ENCODE data around the gene SP4.

The SP4 gene

DNA sequence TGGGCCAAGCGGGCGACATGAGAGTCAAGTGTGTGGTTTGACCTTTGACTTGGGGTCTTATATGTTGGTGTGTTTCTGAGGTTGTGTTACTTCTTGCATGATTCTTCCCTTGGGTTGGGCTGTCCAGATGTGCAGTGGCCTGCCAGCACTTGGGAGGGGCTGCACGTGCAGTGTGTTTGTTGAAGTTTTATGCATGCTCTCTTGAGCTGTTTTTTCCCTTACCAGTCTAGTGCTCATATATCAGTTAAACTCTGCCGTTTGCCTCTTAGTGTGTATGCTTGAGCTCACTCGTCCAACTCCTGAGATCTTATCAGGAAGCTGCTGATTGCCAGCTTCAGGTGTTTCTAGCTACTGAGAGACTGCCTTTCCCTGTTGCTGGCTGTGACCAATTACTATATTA lies 23.1 kb downstream of the SP4 start:
- H3K4me2 ChIP-seq (ENCODE audit: low read length) = no peak overlapping the region
- TF ChIP-seq, protein P1, sequence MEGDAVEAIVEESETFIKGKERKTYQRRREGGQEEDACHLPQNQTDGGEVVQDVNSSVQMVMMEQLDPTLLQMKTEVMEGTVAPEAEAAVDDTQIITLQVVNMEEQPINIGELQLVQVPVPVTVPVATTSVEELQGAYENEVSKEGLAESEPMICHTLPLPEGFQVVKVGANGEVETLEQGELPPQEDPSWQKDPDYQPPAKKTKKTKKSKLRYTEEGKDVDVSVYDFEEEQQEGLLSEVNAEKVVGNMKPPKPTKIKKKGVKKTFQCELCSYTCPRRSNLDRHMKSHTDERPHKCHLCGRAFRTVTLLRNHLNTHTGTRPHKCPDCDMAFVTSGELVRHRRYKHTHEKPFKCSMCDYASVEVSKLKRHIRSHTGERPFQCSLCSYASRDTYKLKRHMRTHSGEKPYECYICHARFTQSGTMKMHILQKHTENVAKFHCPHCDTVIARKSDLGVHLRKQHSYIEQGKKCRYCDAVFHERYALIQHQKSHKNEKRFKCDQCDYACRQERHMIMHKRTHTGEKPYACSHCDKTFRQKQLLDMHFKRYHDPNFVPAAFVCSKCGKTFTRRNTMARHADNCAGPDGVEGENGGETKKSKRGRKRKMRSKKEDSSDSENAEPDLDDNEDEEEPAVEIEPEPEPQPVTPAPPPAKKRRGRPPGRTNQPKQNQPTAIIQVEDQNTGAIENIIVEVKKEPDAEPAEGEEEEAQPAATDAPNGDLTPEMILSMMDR (IDR thresholded peaks at IDR 0.05; ENCODE audit: low read length) = no peak
- TF ChIP-seq EZH2 (IDR thresholded peaks at IDR 0.05; ENCODE audit: borderline replicate concordance, low read length) = no peak

GRCh38 chr7:21454182-21454581 lies 26.3 kb downstream of the SP4 start:
- TF ChIP-seq EZH2 (IDR thresholded peaks at IDR 0.05; ENCODE audit: borderline replicate concordance, low read length) = no peak
- TF ChIP-seq, protein P1 (IDR thresholded peaks at IDR 0.05; ENCODE audit: low read length) = no peak
- H3K9me2 ChIP-seq (ENCODE audit: low read depth, low read length) = no peaks in the 10 kb centered on the region; the same call in 1 of the 2 replicates
- H3K9me3 ChIP-seq (ENCODE audit: low read length) = peaks cover 32% of the 10 kb centered on the region
- H4K20me1 ChIP-seq (ENCODE audit: insufficient read depth, low read length) = no peaks in the 10 kb centered on the region
- H2AFZ ChIP-seq (ENCODE audit: low read length) = no peak overlapping the region
- H3K27ac ChIP-seq (ENCODE audit: low read depth, low read length, poor library complexity, severe bottlenecking) = no peak overlapping the region
- no peak overlapping the region for H3K4me3 ChIP-seq (ENCODE audit: low read depth, low read length, poor library complexity, severe bottlenecking)
- no peaks in the 10 kb centered on the region for H3K27me3 ChIP-seq (ENCODE audit: insufficient read depth, low read length)
- no peak overlapping the region for H3K9ac ChIP-seq (ENCODE audit: low read length)
- H3K36me3 ChIP-seq (ENCODE audit: insufficient read depth, low read length) = peaks cover 36% of the 10 kb centered on the region
- H3K4me1 ChIP-seq (ENCODE audit: insufficient read depth, low read length, severe bottlenecking) = no peaks in the 10 kb centered on the region
- H3K79me2 ChIP-seq (ENCODE audit: insufficient read depth, low read length) = no peaks in the 10 kb centered on the region
- H3K4me2 ChIP-seq (ENCODE audit: low read length) = no peak overlapping the region
- no peaks in the 10 kb centered on the region for H3F3A ChIP-seq (ENCODE audit: insufficient read depth, low read length)

More for the DNA sequence above, 23.1 kb downstream of the SP4 start:
- no peak overlapping the region for H3K9ac ChIP-seq (ENCODE audit: low read length)
- no peaks in the 10 kb centered on the region for H3K79me2 ChIP-seq (ENCODE audit: insufficient read depth, low read length)
- no peaks in the 10 kb centered on the region for H3K4me1 ChIP-seq (ENCODE audit: insufficient read depth, low read length, severe bottlenecking)
- no peak overlapping the region for H3K27ac ChIP-seq (ENCODE audit: low read depth, low read length, poor library complexity, severe bottlenecking)
- H3K9me3 ChIP-seq (ENCODE audit: low read length) = peaks cover 32% of the 10 kb centered on the region
- H3K9me2 ChIP-seq (ENCODE audit: low read depth, low read length) = no peaks in the 10 kb centered on the region; the same call in 1 of the 2 replicates
- H3K36me3 ChIP-seq (ENCODE audit: insufficient read depth, low read length) = peaks cover 34% of the 10 kb centered on the region
- H3F3A ChIP-seq (ENCODE audit: insufficient read depth, low read length) = no peaks in the 10 kb centered on the region
- H2AFZ ChIP-seq (ENCODE audit: low read length) = no peak overlapping the region
- no peaks in the 10 kb centered on the region for H4K20me1 ChIP-seq (ENCODE audit: insufficient read depth, low read length)
- no peak overlapping the region for H3K4me3 ChIP-seq (ENCODE audit: low read depth, low read length, poor library complexity, severe bottlenecking)
- no peaks in the 10 kb centered on the region for H3K27me3 ChIP-seq (ENCODE audit: insufficient read depth, low read length)

GRCh38 chr7:21454906-21455305 lies 27.0 kb downstream of the SP4 start:
- TF ChIP-seq, protein P1 (IDR thresholded peaks at IDR 0.05; ENCODE audit: low read length) = no peak
- no peak for TF ChIP-seq EZH2 (IDR thresholded peaks at IDR 0.05; ENCODE audit: borderline replicate concordance, low read length)
- H3K36me3 ChIP-seq (ENCODE audit: insufficient read depth, low read length) = peaks cover 43% of the 10 kb centered on the region

More at GRCh38 chr7:21454906-21455305, 27.0 kb downstream of the SP4 start:
- Histone ChIP-seq H3K4me2 (ENCODE audit: low read length) (no peak overlapping the region), H3K9me2 (ENCODE audit: low read depth, low read length) (no peaks in the 10 kb centered on the region; the same call in 1 of the 2 replicates), H3K79me2 (ENCODE audit: insufficient read depth, low read length) (no peaks in the 10 kb centered on the region), H3K9ac (ENCODE audit: low read length) (no peak overlapping the region), H2AFZ (ENCODE audit: low read length) (no peak overlapping the region), H3K9me3 (ENCODE audit: low read length) (peaks cover 32% of the 10 kb centered on the region), H4K20me1 (ENCODE audit: insufficient read depth, low read length) (no peaks in the 10 kb centered on the region), H3K27me3 (ENCODE audit: insufficient read depth, low read length) (no peaks in the 10 kb centered on the region), H3K27ac (ENCODE audit: low read depth, low read length, poor library complexity, severe bottlenecking) (no peak overlapping the region), H3K4me1 (ENCODE audit: insufficient read depth, low read length, severe bottlenecking) (no peaks in the 10 kb centered on the region), H3F3A (ENCODE audit: insufficient read depth, low read length) (no peaks in the 10 kb centered on the region), H3K4me3 (ENCODE audit: low read depth, low read length, poor library complexity, severe bottlenecking) (no peak overlapping the region)

Data from OCI-LY1 (cell line).